Central memory CD4-positive, alpha-beta T cell (primary cell): ENCODE data around the gene ID1.
"Not testable (repeated sequence)": the region's sequence is repeated elsewhere in the genome, so short reads cannot be mapped to it uniquely, and the experiment has no call there.

Experiments used
- DNase-seq: peaks from one replicate; pipeline ENCODE4 v3.0.0; 2022

Gene ID1

DNA sequence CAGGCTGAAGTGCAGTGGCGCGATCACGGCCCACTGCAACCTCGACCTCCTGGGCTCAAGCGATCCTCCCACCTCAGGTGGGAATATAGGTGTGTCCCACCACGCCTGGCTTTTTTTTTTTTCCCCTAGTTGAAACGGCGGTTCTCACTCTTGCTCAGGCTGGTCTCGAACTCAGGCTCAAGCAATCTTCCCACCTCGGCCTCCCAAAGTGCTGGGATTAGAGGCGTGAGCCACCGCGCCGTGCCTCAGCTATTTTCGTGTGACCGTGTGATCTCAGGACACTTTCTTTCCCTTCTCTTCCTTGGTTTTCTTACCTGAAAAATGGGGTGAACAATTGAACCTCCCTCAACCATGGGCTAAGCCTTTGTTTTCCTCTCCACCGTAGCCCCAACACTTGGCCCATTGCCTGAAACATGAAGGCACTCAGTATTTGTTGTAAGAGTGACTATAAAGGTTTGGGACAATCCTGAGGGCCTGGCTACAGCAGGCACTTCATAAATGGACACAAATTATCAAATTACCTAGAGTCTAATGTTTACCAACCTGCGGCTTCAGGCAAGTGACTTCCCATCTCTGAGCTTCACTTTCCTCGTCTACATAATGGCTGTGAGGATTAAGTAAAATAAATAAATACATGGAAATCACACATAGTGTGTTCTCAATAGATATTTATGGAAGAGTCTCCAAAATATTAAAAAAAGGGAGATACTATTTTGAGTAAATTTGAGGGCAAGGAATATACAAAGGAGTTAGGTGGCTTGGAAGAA lies 31.4 kb upstream of the ID1 start:
- no peak for DNase-seq

DNA sequence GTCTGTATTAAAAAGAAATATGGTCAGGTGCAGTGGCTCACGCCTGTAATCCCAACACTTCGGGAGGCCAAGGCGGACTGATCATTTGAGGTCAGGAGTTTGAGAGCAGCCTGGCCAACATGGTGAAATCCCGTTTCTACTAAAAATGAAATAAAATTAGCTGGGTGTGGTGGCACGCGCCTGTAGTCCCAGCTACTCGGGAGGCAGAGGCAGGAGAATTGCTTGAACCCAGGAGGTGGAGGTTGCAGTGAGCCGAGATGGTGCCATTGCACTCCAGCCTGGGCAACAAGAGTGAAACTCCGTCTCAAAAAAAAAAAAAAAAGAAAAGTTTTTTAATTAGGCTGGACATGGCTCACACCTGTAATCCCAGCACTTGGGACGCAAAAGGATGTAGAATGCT lies 30.1 kb upstream of the ID1 start:
- not testable (repeated sequence) for DNase-seq

DNA sequence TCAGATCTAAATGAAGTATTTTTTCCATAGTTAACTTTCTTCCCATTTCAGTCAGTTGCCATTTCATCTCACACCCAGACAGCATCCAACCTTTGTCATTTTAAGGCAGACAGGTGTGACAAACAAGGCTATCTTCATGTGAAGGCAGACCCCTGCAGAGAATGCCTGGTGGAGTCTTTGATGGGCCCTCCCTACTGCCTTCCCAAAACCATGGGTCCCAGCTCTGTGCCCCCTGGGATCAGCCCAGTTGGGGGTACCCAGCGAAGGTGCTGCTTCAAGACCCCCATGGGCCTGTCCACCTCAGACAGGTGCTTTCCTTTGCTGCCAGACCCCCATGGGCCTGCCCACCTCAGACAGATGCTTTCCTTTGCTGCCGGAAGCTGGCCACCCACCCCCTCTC lies 28.3 kb upstream of the ID1 start:
- no peak for DNase-seq

DNA sequence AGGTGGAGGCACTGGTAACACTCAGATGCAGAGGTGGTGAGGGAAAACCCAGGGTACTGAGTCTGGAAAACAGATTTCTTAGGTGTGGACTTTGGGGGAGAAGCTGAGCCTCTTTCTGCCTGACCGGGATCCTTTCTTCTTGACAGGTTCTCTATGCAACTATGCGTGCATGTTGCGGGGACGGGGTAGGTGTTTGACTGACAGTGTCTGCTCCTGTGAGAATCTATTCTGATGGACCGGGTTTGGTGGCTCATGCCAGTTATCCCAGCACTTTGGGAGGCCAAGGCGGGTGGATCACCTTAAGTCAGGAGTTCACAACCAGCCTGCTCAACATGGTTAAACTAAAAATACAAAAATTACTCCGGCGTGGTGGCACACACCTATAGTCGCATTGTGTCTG lies 27.9 kb upstream of the ID1 start:
- DNase-seq = no peak

DNA sequence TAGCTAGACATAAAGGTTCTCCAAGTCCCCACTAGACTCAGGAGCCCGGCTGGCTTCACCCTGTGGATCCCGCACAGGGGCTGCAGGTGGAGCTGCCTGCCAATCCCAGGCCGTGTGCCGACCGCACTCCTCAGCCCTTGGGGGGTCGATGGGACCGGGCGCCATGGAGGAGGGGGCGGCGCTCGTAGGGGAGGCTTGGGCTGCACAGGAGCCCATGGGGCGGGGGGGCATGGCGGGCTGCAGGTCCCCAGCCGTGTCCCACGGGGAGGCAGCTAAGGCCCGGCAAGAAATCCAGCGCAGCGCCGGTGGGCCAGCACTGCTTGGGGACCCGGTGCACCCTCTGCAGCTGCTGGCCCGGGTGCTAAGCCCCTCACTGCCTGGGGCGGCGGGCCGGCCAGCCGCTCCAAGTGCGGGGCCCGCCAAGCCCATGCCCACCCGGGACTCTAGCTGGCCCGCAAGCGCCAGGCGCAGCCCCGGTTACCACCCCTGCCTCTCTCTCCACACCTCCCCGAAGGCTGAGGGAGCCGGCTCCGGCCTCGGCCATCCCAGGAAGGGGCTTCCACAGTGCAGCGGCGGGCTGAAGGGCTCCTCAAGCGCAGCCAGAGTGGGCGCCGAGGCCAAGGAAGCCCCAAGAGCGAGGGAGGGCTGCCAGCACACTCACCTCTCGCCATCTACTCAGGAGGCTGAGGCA lies 26.5 kb upstream of the ID1 start:
- no peak for DNase-seq

DNA sequence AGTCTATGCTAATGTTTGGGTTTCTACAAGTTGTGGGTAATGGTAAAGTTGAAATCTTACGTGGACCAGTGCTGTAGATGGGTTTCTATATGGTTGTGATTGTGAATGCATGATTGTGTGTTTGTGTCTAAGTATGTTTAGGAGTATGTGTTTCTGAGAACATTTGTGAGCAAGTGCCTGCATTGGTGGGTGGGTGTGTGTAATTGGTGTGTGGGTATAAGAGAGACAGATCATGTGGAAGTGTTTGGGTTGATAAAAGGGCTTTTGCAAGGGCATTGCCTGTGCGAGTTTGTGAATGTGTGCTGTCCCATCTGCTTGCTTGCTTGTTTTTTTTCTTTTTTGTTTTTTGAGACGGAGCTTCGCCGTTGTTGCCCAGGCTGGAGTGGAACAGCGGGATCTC lies 25.8 kb upstream of the ID1 start:
- DNase-seq = no peak

DNA sequence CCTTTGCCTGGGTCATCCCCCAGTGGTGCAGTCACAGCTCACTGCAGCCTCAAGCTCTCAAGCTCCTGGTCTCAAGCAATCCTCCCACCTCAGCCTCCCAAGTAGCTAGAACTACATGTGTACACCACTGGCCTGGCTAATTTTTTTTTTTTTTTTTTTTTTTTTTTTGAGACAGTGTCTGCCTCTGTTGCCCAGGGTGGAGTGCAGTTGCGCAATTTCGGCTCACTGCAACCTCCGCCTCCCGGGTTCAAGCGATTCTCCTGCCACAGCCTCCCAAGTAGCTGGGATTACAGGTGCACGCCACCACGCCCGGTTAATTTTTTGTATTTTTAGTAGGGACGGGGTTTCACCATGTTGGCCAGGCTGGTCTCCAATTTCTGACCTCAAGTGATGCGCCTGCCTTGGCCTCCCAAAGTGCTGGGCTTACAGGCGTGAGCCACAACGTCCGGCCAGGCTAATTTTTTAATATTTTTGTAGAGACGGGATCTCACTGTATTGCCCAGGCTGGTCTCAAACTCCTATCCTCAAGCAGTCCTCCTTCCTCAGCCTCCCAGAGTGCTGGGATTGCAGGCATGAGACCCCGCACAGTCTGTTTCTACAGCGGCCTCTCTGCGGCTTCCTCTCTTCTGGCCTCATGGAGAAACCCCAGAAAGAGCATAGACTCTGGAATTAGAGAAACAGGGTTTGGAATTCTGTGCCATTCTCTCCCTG lies 25.0 kb upstream of the ID1 start:
- DNase-seq = not testable (repeated sequence)

DNA sequence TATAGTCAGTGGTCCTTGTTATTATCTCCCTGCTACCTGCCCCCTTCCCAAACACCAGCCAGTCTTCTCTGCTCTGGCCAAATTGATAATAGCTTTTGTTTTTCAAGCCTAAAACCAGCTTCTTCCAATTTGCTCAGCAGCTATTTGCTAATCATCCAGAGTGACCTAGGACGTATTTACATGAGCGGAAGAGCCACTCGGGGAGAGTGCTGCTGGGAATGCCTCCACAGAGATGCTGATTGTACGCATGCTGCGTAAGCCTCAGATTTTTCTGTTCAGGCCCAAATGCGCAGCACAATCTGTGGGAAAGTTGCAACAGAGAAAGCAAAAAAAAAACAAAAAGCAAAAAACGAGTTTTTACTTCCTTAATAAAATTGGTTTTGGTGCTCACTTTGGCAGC lies 24.4 kb upstream of the ID1 start:
- DNase-seq = no peak

DNA sequence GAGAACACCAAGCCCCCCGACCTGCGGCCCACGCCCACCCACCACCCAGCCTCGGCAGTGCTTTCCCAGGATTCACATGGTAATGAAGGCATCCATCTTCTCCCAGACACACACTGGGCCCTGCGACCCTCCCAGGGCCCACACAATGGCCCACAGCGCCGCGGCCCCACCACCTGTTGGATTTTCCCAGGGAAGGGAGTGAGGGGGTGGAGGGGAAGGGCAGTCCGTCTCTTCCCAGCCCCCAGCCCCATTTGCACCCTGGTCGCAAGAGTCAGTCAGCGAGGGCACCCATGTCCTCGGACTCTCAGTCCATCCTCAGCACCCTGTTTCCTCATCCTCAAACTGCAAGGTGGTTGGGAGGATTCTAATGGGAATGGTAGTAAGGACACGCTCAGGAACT lies 23.7 kb upstream of the ID1 start:
- no peak for DNase-seq

DNA sequence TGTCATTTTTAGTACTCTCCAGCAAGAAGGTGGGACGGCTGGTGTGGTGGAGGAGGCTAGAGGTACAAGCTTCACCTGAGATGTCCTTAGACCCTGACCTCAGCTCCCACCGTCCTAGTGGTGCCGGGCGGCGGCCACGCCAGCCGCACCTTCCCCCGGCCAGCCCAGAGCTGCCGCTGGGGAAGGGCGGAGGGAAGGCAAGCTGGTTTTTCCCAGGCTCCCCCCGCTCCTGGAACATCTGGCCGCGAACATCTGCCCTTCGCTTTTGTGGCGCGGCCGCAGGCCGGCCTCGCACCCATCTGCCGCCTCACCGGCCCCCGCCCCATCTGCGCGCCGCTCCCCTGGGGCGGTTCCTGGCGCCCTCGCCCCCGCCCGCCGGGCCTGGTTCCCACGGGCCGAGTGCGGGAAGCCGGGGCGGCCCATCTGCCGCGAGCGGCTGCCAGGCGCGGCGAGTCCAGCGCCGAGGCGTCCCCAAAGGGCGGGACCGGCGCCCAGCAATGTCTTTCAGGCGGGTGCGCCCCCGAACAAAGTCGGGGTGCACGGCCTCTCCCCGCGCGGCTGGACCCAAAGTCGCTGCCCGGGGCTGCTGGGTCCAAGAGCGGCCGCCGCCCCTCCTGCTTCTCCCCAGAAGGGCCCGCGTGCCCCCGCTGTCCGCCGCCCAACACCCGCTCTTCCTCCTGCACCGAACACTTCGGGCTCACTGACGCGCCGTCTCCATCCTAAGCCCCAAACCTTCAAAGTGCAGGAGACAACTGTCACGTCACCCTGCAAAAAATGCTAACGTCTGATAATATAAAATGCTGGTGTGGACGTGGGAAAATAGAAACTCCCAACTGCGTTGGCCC lies 17.3 kb upstream of the ID1 start:
- DNase-seq = no peak

DNA sequence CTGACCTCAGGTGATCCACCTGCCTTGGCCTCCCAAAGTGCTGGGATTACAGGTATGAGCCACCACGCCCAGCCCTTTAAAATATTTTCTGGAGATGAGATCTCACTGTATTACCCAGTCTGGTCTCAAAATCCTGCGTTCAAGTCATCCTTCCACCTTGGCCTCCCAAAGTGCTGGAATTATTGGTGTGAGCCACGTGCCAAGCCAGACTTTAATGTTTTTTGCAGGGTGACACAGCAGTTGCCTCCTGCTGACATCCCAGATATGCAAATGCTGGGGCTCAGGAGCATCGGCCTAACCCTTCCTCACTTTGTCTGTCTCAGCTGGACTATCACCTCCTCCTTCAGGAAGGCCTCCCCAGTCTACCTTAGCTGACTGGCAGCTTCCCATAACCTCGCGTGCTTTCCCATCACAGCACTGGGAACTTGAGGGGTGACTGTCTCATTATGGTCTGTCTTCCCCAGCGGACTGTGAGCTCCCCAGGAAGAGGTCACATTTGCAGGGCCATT lies 14.3 kb upstream of the ID1 start:
- DNase-seq = no peak

DNA sequence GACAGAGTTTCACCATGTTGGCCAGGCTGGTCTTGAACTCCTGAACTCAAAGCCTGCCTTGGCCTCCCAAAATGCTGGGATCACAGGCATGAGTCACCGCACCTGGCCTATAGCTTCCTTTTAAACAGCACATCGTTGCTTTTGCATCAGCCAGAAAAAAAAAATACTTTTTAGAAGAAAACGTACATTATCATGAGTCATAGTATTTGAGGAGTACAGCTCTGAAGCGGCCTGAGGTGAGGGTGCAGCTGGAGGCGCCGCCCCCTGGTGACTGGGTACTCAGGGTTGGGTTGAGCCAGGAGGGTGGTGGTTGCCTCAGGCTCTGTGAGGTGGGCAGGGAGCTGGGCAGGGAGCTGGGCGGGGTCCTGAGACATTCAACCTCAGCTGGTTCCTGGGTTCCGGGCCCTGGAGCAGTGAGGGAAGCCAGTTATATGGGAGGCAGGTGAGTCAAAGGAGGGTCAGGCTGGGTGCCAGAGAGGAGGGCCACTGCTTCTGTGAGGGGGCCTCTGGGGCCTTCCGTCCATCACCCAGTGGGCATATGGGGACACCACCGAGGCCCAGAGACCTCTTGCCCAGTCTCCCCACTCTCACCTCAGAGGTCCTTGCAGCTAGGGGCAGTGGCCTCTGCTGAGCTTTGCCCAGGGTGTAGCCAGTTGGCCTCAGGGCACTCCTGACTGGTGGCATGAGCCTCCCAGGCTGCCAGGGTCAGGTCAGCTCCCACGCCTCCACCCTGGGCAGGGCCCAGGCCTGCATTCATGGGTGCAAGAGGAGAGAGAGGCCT lies 11.7 kb upstream of the ID1 start:
- no peak for DNase-seq

DNA sequence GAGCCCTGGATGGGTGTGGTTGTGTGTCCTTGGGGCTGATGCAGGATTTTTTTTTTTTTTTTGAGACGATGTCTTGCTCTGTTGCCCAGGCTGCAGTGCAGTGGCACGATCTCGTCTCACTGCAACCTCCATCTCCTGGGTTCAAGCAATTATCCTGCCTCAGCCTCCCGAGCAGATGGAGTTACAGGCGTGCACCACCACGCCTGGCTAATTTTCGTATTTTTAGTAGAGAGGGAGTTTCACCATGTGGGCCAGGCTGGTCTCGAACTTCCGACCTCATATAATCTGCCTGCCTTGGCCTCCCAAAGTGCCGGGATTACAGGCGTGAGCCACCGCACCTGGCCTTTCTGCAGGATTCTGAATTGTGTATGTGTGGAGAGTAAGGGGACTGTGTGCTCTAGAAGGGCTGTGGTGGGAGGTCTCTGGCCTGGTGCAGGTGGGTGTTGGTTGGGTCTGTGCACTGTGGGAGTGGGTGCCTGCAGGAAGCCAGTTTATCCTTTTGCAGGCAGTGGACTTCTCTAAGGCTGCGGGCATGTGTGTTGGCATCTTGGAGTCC lies 11.0 kb upstream of the ID1 start:
- no peak for DNase-seq

DNA sequence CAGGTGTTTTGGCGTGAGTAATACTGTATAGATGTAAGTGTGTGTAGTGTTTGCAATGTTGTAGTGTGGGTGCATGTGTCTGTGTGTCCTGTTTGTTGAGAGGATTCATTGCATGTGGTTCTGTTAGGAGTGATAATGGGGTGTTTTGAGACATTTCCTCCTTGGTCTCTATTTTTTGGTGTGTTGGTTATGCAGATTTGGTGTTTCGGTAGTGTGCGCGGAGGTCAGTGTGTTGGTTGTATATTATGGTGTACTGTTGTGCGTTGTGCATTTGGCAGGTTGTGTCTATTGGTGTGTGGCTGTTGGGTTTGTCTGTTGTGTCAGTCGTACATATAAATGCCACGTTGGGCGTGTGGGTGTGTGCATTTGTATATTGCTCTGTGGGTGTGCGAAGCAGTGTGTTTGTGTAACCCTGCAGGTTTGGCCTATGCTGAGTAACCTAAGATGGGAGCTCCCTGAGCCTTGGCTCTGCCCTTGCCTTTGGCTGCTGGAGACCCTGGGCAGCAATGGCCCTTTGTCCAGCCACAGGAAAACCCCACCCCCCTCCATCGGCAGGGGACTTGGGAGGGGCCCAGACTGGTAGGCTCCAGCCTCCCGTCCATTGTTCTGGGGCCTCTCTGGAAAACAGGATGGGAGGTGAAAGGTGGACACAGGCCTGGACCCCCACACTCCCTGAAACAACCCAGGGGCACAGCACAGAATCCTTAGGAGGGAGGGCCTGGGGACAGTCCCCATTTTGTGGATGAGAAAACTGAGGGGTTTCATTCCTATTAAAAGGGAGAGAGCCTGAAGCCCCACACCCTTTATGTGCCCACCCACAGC lies 10.3 kb upstream of the ID1 start:
- no peak for DNase-seq

DNA sequence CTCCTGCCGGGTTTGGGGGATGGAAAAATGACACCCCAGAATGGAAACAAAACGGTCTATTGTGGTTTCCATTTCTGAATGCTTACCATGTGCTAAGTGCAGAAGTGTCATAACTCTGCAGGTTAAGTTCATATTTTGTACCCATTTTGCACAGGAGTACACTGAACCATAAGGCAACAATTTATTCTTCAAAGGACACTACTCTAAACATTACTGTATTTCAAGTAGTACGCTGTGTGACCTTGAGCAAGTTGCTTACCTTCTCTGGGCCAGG lies 9.8 kb upstream of the ID1 start:
- DNase-seq = no peak

DNA sequence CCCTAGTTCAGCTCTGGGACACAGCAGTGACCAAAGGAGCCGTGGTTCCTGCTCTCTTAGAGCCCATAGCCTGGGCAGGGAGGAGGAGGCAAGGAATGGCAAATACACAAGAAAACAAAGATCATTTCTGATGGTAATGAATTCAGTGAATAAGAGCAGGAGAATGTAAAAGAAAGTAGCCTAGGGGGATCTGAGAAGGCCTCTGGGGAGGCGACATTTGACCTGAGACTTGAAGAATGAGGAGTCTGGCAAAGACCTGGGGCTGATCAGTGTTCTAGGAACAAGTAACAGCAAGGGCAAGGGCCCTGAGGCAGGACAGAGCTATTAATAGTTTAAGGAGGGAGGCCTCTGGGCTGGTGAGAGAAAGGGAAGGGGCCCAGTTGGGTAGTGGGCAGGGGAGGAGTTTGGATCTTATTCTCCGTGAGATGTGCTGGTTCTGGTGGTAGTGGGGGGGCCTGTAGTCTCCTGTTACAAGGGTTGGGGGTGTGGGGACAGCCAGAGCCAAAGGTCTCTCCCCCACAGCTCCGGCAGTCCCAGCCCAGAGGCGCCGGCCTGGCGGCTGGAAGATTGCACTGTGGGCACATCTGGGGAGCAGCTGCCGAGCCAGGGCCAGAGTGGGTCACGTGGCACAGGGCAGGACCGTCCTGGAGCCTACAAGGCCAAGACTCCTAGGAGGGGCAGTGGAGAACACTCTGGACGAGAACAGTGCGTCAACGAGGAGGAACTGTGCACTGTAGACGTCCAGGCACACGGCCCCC lies 9.3 kb upstream of the ID1 start:
- DNase-seq = no peak

DNA sequence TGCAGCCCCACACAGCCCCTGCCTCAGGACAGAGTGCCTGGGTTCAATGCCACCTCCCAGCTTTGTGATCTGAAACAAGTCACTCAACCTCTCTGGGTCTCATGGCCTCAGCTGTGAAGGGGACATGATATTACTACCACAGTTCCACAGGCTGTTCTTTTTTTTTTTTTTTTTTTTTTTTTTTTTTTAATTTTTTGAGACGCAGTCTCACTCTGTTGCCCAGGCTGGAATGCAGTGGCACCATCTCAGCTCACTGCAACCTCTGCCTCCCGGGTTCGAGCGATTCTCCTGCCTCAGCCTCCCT lies 8.7 kb upstream of the ID1 start:
- DNase-seq = not testable (repeated sequence)

DNA sequence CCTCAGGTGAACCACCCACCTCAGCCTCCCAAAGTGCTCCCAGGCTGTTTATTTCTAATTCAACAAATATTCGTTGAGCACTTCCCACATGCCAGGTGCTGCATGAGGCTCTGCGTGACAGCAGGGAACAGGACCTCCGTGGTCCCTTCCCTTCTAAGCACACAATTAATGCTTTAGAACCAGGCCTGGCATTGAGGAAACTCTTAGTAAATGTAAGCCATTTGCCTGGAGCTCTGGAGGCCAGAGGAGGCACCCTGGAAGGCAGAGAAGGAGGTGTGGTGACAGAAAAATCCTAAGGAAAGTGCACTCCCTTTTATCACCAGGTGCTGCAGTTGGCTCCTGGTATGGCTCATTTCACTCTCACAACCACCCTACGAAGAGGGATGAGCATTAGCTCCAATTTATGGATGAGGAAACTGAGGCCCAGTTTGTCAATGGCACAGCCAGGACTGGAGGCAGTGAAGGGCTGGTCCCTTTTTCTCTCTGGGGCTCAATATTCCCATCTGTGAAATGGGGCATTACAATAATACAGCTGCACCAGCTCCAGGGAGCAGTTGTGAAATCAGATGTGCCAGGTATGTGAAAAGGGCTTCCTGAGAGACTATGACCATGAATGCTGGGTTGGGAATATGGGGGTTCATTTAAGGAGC lies 8.1 kb upstream of the ID1 start:
- DNase-seq = no peak

DNA sequence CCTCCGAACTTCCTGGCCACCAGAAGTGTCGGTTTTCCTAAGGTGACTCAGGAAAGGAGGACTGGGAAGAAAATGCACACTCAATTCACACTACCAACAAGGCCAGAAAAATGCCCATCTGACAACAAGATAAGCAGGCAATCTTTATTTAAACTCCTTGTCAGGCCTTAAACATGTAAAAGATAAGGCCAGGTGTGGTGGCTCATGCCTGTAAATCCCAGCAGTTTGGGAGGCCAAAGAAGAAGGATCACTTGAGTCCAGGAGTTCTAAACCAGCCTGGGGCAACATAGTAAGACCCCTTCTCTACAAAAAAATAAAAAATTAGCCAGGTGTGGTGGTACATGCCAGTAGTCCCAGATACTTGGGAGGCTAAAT lies 7.6 kb upstream of the ID1 start:
- no peak for DNase-seq

DNA sequence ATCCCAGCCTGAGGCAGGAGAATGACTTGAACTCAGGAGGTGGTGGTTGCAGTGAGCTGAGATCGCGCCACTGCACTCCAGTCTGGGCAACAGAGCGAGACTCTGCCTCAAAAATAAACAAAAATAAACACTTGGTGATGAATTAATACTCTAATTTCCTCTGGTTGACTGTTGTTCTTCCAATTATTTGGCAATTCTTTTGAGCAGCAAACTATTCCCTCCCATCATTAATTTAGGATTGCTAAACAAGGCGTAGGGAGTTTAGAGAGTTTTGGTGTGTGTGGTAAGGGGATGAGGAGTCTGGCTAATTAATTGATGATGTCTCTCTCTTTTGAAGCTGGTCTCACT lies 2.7 kb upstream of the ID1 start:
- DNase-seq = no peak
